A549 (cell line): ENCODE results near the gene EMX1. TPM values are rescaled to one million over a fixed set of nuclear protein-coding genes. Genes with fewer than 3 reads are reported as not detected.
A peak's percentile ranks its signal among the peaks of the same experiment; 100 is the strongest.

Source experiments
- ATAC-seq, 2 experiments: fragments of 200-7000 bp in 1 of 2; fragments of >200 bp in 1 of 2; cut with Nextera tagmentation in 1 of 2; cut with Tn5 transposase in 1 of 2; 3 replicates each; pipeline versions ENCODE4 v1.8.0 to v1.9.1; 2018 to 2020; ENCODE audit warnings: mild to moderate bottlenecking in 1 of 2, moderate library complexity in 1 of 2
- CTCF ChIA-PET: fragments of 300-600 bp; sonication (Branson Sonifier 250); formaldehyde crosslinking; extraction: SDS; loops from one replicate; lab custom pipeline; 2021; ENCODE audit warnings: antibody characterized with exemption, inconsistent platforms; lab: Yijun Ruan, JAX
- POLR2A ChIA-PET: fragments of 350-600 bp; formaldehyde crosslinking; extraction: SDS; loops from one replicate; lab custom pipeline; 2021; ENCODE audit warnings: antibody characterized with exemption, inconsistent platforms; lab: Yijun Ruan, JAX
- DNase-seq, 2 experiments: peaks; one replicate each; pipeline versions ENCODE4 v3.0.0 to v3.0.0-alpha.2; 2011 to 2016; ENCODE audit warnings: low read depth in 1 of 2, low spot score in 1 of 2
- FAIRE-seq: peaks from 2 replicates; lab custom pipeline; 2011; peaks lifted over from hg19 to GRCh38; lab: Jason Lieb, UNC
- H3K27ac ChIP-seq, 2 experiments: fragments of >200 bp; sonication (Bioruptor Twin); formaldehyde crosslinking; 3 replicates each; pipeline ENCODE4 v1.5.1; 2016 to 2017
- H3K4me1 ChIP-seq: fragments of >200 bp; sonication (Bioruptor Twin); formaldehyde crosslinking; 3 replicates; pipeline ENCODE4 v1.6.1; 2016
- H3K4me2 ChIP-seq: fragments of >200 bp; sonication (Bioruptor Twin); formaldehyde crosslinking; 3 replicates; pipeline ENCODE4 v1.6.1; 2016
- H3K4me3 ChIP-seq: fragments of >200 bp; sonication (Bioruptor Twin); formaldehyde crosslinking; 3 replicates; pipeline ENCODE4 v1.5.1; 2016
- H3K9me3 ChIP-seq: fragments of >200 bp; sonication (Bioruptor Twin); formaldehyde crosslinking; 3 replicates; pipeline ENCODE4 v1.6.1; 2016
- ATOH8 ChIP-seq: fragments of 250-450 bp; sonication (Bioruptor Pico); IDR thresholded peaks from 2 replicates; pipeline ENCODE4 v1.5.0; 2020; ENCODE audit warnings: low read depth, mild to moderate bottlenecking, moderate library complexity
- BCL3 ChIP-seq: fragments of >200 bp; sonication (Bioruptor Twin); formaldehyde crosslinking; IDR thresholded peaks from 3 replicates; pipeline ENCODE4 v1.6.1; 2016
- E2F6 ChIP-seq: IDR thresholded peaks from 2 replicates; pipeline ENCODE4 v1.6.1; 2012; ENCODE audit warnings: low read depth, borderline replicate concordance
- FOXS1 ChIP-seq: fragments of 250-450 bp; sonication (Bioruptor Pico); IDR thresholded peaks from 2 replicates; pipeline ENCODE4 v1.5.0; 2020; ENCODE audit warnings: mild to moderate bottlenecking, moderate library complexity
- HEYL ChIP-seq: fragments of 250-450 bp; sonication (Bioruptor Pico); IDR thresholded peaks from 2 replicates; pipeline ENCODE4 v1.8.0; 2021; ENCODE audit warnings: mild to moderate bottlenecking, moderate library complexity
- HOXA7 ChIP-seq: fragments of 250-450 bp; sonication (Bioruptor Pico); IDR thresholded peaks from 2 replicates; pipeline ENCODE4 v1.5.0; 2020; ENCODE audit warnings: mild to moderate bottlenecking, moderate library complexity
- HOXB5 ChIP-seq: fragments of 250-450 bp; sonication (Bioruptor Pico); IDR thresholded peaks from 2 replicates; pipeline ENCODE4 v1.5.0; 2020; ENCODE audit warnings: mild to moderate bottlenecking, moderate library complexity
- JUN ChIP-seq, 2 experiments: fragments of >200 bp; sonication (Bioruptor Twin); formaldehyde crosslinking; IDR thresholded peaks; 2 replicates in 1 of 2; 3 replicates in 1 of 2; pipeline ENCODE4 v1.6.1; 2016 to 2017
- MAZ ChIP-seq: fragments of 150-350 bp; IDR thresholded peaks from 2 replicates; pipeline ENCODE4 v1.6.1; 2014; ENCODE audit warnings: antibody characterized with exemption, low read depth, low read length, borderline replicate concordance
- MYC ChIP-seq: IDR thresholded peaks from 2 replicates; pipeline ENCODE4 v1.6.1; 2012; ENCODE audit warnings: mild to moderate bottlenecking, inconsistent platforms, low read length, improper control_type of control experiment, borderline replicate concordance
- NR3C1 ChIP-seq: fragments of >200 bp; sonication (Bioruptor Twin); formaldehyde crosslinking; IDR thresholded peaks from 3 replicates; pipeline ENCODE4 v1.6.1; 2017
- RAD21 ChIP-seq, 2 experiments: fragments of >200 bp in 1 of 2; sonication (Bioruptor Twin) in 1 of 2; formaldehyde crosslinking in 1 of 2; IDR thresholded peaks in 1 of 2; conservative IDR thresholded peaks in 1 of 2; 2 replicates in 1 of 2; 3 replicates in 1 of 2; pipeline ENCODE4 v1.6.1; 2012 to 2018; ENCODE audit warnings: inconsistent platforms in 1 of 2
- REST ChIP-seq: fragments of 200-600 bp; sonication (generic); IDR thresholded peaks from 2 replicates; pipeline ENCODE4 v1.6.1; 2016; ENCODE audit warnings: antibody characterized with exemption, mild to moderate bottlenecking, moderate library complexity
- WGBS: methylation state at CpG from one replicate; pipeline ENCODE4 v1.1.6; 2017; ENCODE audit errors: missing lambda C conversion rate; 5-methylcytosine and 5-hydroxymethylcytosine counted together
- polyA plus RNA-seq, 4 experiments: library from polyadenylated mRNA; depleted of rRNA in 3 of 4; stranded (reverse); fragments of >200 nt; fragmentation: RNase III in 1 of 4; extraction: RNeasy Plus Mini Kit Qiagen cat#74134 plus additional on column Dnase treatment in 1 of 4; gene quantifications; 2 replicates in 3 of 4; 3 replicates in 1 of 4; pipeline ENCODE4 v1.2.3, GENCODE V29; 2011 to 2017

EMX1 gene
- polyA plus RNA-seq, 2 of the 4 experiments (the other 2 are of a cell fraction) = 0.05 TPM; not detected in 1

GRCh38 chr2:72929010-72929409, 11.7 kb downstream of the EMX1 start:
- no peak for TF ChIP-seq MYC
- no peak for TF ChIP-seq MAZ
- no peak for TF ChIP-seq RAD21 (conservative IDR thresholded peaks at IDR 0.05 in 1 of 2, IDR thresholded peaks at IDR 0.05 in 1 of 2)
- no peak for TF ChIP-seq BCL3
- no peak for TF ChIP-seq REST
- CTCF ChIA-PET = interaction anchor here (0.8 to 5.6 kb wide), 7 partner anchors 11 to 157 kb away, joined by 3 to 61 read pairs (median 5); partner anchors contain the start of gene SPR
- ATAC-seq = no peak
- WGBS = 42% methylated on average over 1 of the region's 1 CpG
- H3K4me2 ChIP-seq = no peak overlapping the region
- no peak overlapping the region for H3K27ac ChIP-seq
- H3K4me1 ChIP-seq = no peaks in the 10 kb centered on the region
- no peak for DNase-seq
- POLR2A ChIA-PET = no interaction called here
- H3K4me3 ChIP-seq = no peak overlapping the region
- H3K9me3 ChIP-seq = no peaks in the 10 kb centered on the region
- no peak for FAIRE-seq

GRCh38 chr2:72931280-72931910, 14.1 kb downstream of the EMX1 start:
- POLR2A ChIA-PET = no interaction called here
- no peaks in the 10 kb centered on the region for H3K4me1 ChIP-seq
- peak in 1 of 2 experiments; percentile 4; a peak in 1 of 6 replicates for ATAC-seq
- no peak overlapping the region for H3K4me2 ChIP-seq
- WGBS = 64% methylated on average over 8 of the region's 14 CpGs
- no peak for TF ChIP-seq REST
- TF ChIP-seq HEYL (CRISPR knock-in tag) = no peak
- TF ChIP-seq FOXS1 = no peak
- no peak for TF ChIP-seq MAZ
- no peak for TF ChIP-seq E2F6
- TF ChIP-seq BCL3 = no peak
- no peak for TF ChIP-seq NR3C1
- no peak for TF ChIP-seq HOXA7 (CRISPR knock-in tag)
- no peak for TF ChIP-seq JUN (IDR thresholded peaks at IDR 0.05)
- TF ChIP-seq ATOH8 (CRISPR knock-in tag) = no peak
- TF ChIP-seq HOXB5 (CRISPR knock-in tag) = no peak
- no peaks in the 10 kb centered on the region for H3K9me3 ChIP-seq
- FAIRE-seq = no peak
- no peak overlapping the region for H3K4me3 ChIP-seq
- DNase-seq = no peak
- CTCF ChIA-PET = interaction anchor here (0.6 to 8.6 kb wide), 4 partner anchors 27 to 246 kb away, joined by 3 to 85 read pairs (median 6); no protein-coding TSS in a partner anchor
- H3K27ac ChIP-seq = no peak overlapping the region
